Neural progenitor cell (in vitro differentiated cells): ENCODE results near the gene ZBTB43. TPM values are rescaled to one million over a fixed set of nuclear protein-coding genes. Genes with fewer than 3 reads are reported as not detected.
"Not testable (repeated sequence)": the region's sequence is repeated elsewhere in the genome, so short reads cannot be mapped to it uniquely, and the experiment has no call there.

Experiments
- DNase-seq: peaks from one replicate; pipeline ENCODE4 v3.0.0-alpha.2; 2016; ENCODE audit warnings: low spot score
- H2AFZ ChIP-seq: fragments of 200-600 bp; sonication (generic); replicated peaks from 2 replicates; pipeline ENCODE4 v1.6.1; 2016; ENCODE audit warnings: antibody characterized with exemption
- H3F3A ChIP-seq: fragments of 200-600 bp; sonication (generic); 2 replicates; pipeline ENCODE4 v1.6.1; 2016; ENCODE audit warnings: antibody characterized with exemption, low read depth
- H3K27ac ChIP-seq: fragments of 200-600 bp; sonication (generic); 2 replicates; pipeline ENCODE4 v1.5.1; 2016; ENCODE audit warnings: mild to moderate bottlenecking
- H3K27me3 ChIP-seq: fragments of 200-600 bp; sonication (generic); 2 replicates; pipeline ENCODE4 v1.6.1; 2016; ENCODE audit warnings: mild to moderate bottlenecking, moderate library complexity
- H3K36me3 ChIP-seq: fragments of 200-600 bp; sonication (generic); 2 replicates; pipeline ENCODE4 v1.5.1; 2016
- H3K4me1 ChIP-seq: fragments of 200-600 bp; sonication (generic); 2 replicates; pipeline ENCODE4 v1.6.1; 2016; ENCODE audit warnings: mixed run types
- H3K4me2 ChIP-seq: fragments of 200-600 bp; sonication (generic); 2 replicates; pipeline ENCODE4 v1.6.1; 2016
- H3K4me3 ChIP-seq: fragments of 200-600 bp; sonication (generic); 2 replicates; pipeline ENCODE4 v1.5.1; 2016
- H3K79me2 ChIP-seq: fragments of 200-600 bp; sonication (generic); 2 replicates; pipeline ENCODE4 v1.6.1; 2016; ENCODE audit warnings: low read depth
- H3K9ac ChIP-seq: fragments of 200-600 bp; sonication (generic); 2 replicates; pipeline ENCODE4 v1.6.1; 2016
- H3K9me3 ChIP-seq: fragments of 200-600 bp; sonication (generic); 2 replicates; pipeline ENCODE4 v1.5.1; 2016; ENCODE audit warnings: low read depth
- H4K20me1 ChIP-seq: fragments of 200-600 bp; sonication (generic); 2 replicates; pipeline ENCODE4 v1.6.1; 2016; ENCODE audit warnings: low read depth
- H3K27ac Mint-ChIP-seq: 3 replicates; pipeline ENCODE4 v1.8.0; 2021; ENCODE audit warnings: mixed read lengths
- H3K27me3 Mint-ChIP-seq: 2 replicates; pipeline ENCODE4 v1.8.0; 2022; ENCODE audit warnings: low read depth, mild to moderate bottlenecking, inconsistent platforms, moderate library complexity, mixed read lengths; ENCODE audit not compliant: insufficient read depth
- H3K36me3 Mint-ChIP-seq: 3 replicates; pipeline ENCODE4 v1.8.0; 2021; ENCODE audit warnings: mixed read lengths
- H3K4me1 Mint-ChIP-seq: 3 replicates; pipeline ENCODE4 v1.8.0; 2021; ENCODE audit warnings: mixed read lengths
- H3K4me3 Mint-ChIP-seq: 3 replicates; pipeline ENCODE4 v1.8.0; 2021; ENCODE audit warnings: mild to moderate bottlenecking, moderate library complexity, mixed read lengths
- H3K9me3 Mint-ChIP-seq: 3 replicates; pipeline ENCODE4 v1.8.0; 2020; ENCODE audit warnings: mixed read lengths
- CTCF ChIP-seq: fragments of 200-600 bp; sonication (generic); IDR thresholded peaks from 2 replicates; pipeline ENCODE4 v1.5.1; 2017; ENCODE audit warnings: antibody characterized with exemption, mild to moderate bottlenecking
- EZH2 ChIP-seq: fragments of 200-600 bp; sonication (generic); IDR thresholded peaks from 2 replicates; pipeline ENCODE4 v1.6.1; 2017; ENCODE audit warnings: antibody characterized with exemption, mild to moderate bottlenecking, moderate library complexity
- EZH2phosphoT487 ChIP-seq: fragments of 200-600 bp; sonication (generic); IDR thresholded peaks from 2 replicates; pipeline ENCODE4 v1.6.1; 2017; ENCODE audit warnings: antibody characterized with exemption
- total RNA-seq: library from RNA; depleted of rRNA; stranded (reverse); fragments of >200 nt; gene quantifications from 2 replicates; pipeline ENCODE4 v1.2.3, GENCODE V29; 2015; ENCODE audit warnings: low replicate concordance

Gene ZBTB43
- total RNA-seq, 1 donor from 2014 or later, result 10.0 TPM

GRCh38 chr9:126822278-126822677 is 17.4 kb downstream of the ZBTB43 start:
- H3K27me3 Mint-ChIP-seq, result no peaks in the 10 kb centered on the region
- H3K4me1 Mint-ChIP-seq, result peaks cover 9% of the 10 kb centered on the region

GRCh38 chr9:126822873-126823272 is 18.0 kb downstream of the ZBTB43 start:
- DNase-seq, result no peak
- peaks cover 15% of the 10 kb centered on the region for H3K9me3 ChIP-seq
- H3K27ac Mint-ChIP-seq, result no peak overlapping the region
- H3K4me2 ChIP-seq, result no peak overlapping the region
- H2AFZ ChIP-seq, result no peak overlapping the region
- H3K27ac ChIP-seq, result no peak overlapping the region
- TF ChIP-seq CTCF, result no peak
- TF ChIP-seq EZH2phosphoT487, result no peak
- no peak for TF ChIP-seq EZH2
- H3K4me1 Mint-ChIP-seq, result peaks cover 9% of the 10 kb centered on the region
- H3F3A ChIP-seq, result no peaks in the 10 kb centered on the region
- H3K36me3 ChIP-seq, result peaks cover 8% of the 10 kb centered on the region
- H3K79me2 ChIP-seq, result peaks cover 22% of the 10 kb centered on the region
- H4K20me1 ChIP-seq, result no peaks in the 10 kb centered on the region
- no peak overlapping the region for H3K4me3 ChIP-seq
- peaks cover 31% of the 10 kb centered on the region for H3K9me3 Mint-ChIP-seq
- no peaks in the 10 kb centered on the region for H3K4me1 ChIP-seq
- H3K4me3 Mint-ChIP-seq, result no peak overlapping the region
- no peak overlapping the region for H3K9ac ChIP-seq
- H3K36me3 Mint-ChIP-seq, result peaks cover 35% of the 10 kb centered on the region
- no peaks in the 10 kb centered on the region for H3K27me3 Mint-ChIP-seq
- H3K27me3 ChIP-seq, result no peaks in the 10 kb centered on the region

More at GRCh38 chr9:126822278-126822677, 17.4 kb downstream of the ZBTB43 start:
- Mint-ChIP-seq H3K36me3 (peaks cover 38% of the 10 kb centered on the region), H3K27ac (no peak overlapping the region), H3K9me3 (peaks cover 34% of the 10 kb centered on the region), H3K4me3 (no peak overlapping the region)
- Histone ChIP-seq H4K20me1 (no peaks in the 10 kb centered on the region), H2AFZ (no peak overlapping the region), H3K27me3 (no peaks in the 10 kb centered on the region), H3F3A (no peaks in the 10 kb centered on the region), H3K4me2 (no peak overlapping the region), H3K4me3 (no peak overlapping the region), H3K27ac (no peak overlapping the region), H3K4me1 (no peaks in the 10 kb centered on the region), H3K79me2 (peaks cover 28% of the 10 kb centered on the region), H3K9me3 (peaks cover 15% of the 10 kb centered on the region), H3K9ac (no peak overlapping the region), H3K36me3 (peaks cover 12% of the 10 kb centered on the region)
- DNase-seq, result no peak
- TF ChIP-seq EZH2phosphoT487, result no peak
- no peak for TF ChIP-seq EZH2
- TF ChIP-seq CTCF, result no peak

GRCh38 chr9:126824052-126824451 is 19.2 kb downstream of the ZBTB43 start:
- H3K27ac ChIP-seq, H3K4me2 ChIP-seq, DNase-seq, H3K27ac Mint-ChIP-seq, H3K36me3 ChIP-seq, H3K4me3 Mint-ChIP-seq, H4K20me1 ChIP-seq, H3K4me3 ChIP-seq, H3K27me3 ChIP-seq, H3K4me1 ChIP-seq, H3K27me3 Mint-ChIP-seq, H3K9ac ChIP-seq, H2AFZ ChIP-seq, H3K4me1 Mint-ChIP-seq, H3F3A ChIP-seq, H3K9me3 ChIP-seq: not testable (repeated sequence)
- Mint-ChIP-seq H3K9me3 (peaks cover 21% of the 10 kb centered on the region), H3K36me3 (peaks cover 26% of the 10 kb centered on the region)
- H3K79me2 ChIP-seq, result peaks cover 10% of the 10 kb centered on the region

- no peak overlapping the region for H3K27ac ChIP-seq
- Mint-ChIP-seq H3K4me1 (peaks cover 3% of the 10 kb centered on the region), H3K4me3 (no peak overlapping the region), H3K9me3 (peaks cover 2% of the 10 kb centered on the region), H3K36me3 (peaks cover 10% of the 10 kb centered on the region), H3K27ac (no peak overlapping the region), H3K27me3 (peaks cover 2% of the 10 kb centered on the region)
- H3K36me3 ChIP-seq, result no peaks in the 10 kb centered on the region
- no peaks in the 10 kb centered on the region for H3K4me1 ChIP-seq
- no peaks in the 10 kb centered on the region for H4K20me1 ChIP-seq
- no peak overlapping the region for H2AFZ ChIP-seq
- no peaks in the 10 kb centered on the region for H3K9me3 ChIP-seq
- no peak overlapping the region for H3K9ac ChIP-seq
- no peak overlapping the region for H3K4me3 ChIP-seq
- H3K4me2 ChIP-seq, result no peak overlapping the region
- no peak for TF ChIP-seq EZH2phosphoT487
- TF ChIP-seq EZH2, result no peak
- TF ChIP-seq CTCF, result no peak
- H3K27me3 ChIP-seq, result no peaks in the 10 kb centered on the region
- no peaks in the 10 kb centered on the region for H3K79me2 ChIP-seq
- H3F3A ChIP-seq, result no peaks in the 10 kb centered on the region
- DNase-seq, result no peak
Observed at GRCh38 chr9:126827227-126827626, 22.4 kb downstream of the ZBTB43 start.
